Measurements from ENCODE around the gene TMEM219. TPM values are rescaled to one million over a fixed set of nuclear protein-coding genes. Genes with fewer than 3 reads are reported as not detected.

TMEM219 gene, protein sequence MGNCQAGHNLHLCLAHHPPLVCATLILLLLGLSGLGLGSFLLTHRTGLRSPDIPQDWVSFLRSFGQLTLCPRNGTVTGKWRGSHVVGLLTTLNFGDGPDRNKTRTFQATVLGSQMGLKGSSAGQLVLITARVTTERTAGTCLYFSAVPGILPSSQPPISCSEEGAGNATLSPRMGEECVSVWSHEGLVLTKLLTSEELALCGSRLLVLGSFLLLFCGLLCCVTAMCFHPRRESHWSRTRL
- total RNA-seq, result 40.7 and 53.3 TPM in 2 replicates

GRCh38 chr16:29961479-29962343, at the start of gene TMEM219:
TMEM219 (plus strand) TSS chr16:29962079; CDS start chr16:29963144, 1,065 bp downstream.

DNA sequence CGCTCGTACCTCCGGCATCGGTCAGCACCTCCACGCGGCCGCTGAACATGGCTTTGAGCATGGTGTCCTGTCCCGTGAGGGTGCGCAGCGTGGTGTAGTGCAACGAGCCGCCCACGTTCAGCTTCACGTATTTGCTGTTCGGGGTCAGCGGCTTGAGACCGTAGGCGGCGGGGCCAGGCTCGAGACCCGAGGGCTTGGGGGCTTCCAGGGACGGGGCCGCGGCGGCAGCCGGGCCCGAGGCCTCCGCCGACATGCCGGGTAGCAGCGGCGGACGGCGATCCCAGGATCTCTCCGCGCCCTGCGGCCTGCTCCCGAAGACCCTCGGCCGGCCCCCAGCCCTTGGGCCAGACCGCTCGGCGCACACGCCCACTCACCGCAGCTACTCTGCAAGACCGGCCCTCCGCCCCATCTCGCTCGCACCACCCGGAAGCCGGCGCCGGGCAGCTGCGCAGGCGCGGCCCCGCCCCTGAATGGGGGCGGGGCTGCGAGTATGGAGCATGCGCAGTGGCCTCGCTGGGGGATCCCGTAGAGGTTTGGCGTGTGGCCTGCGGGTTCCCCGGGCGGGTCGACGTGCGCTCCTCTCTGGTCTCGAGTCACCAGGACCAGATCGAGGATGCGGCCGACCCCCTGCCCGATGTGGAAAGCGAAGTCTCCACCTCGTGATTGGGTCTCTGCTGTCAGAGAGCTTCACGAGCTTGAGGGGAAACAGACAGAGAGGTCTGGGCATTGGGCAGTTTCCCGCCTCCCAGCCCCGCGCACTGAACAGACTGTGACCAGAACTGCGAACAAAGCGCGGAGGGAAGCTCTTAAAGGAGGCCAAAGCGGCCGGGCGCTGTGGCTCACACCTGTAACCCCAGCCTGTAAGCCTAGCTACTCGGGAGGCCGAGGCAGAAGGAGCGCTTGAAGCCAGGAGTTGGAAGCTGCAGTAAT, 35.8 kb upstream of the TMEM219 start, which contains the start of gene KCTD13:
KCTD13 (minus strand) TSS at position 446 of the 930 bp plus-strand sequence; CDS start at position 253, 193 bp downstream.

DNA sequence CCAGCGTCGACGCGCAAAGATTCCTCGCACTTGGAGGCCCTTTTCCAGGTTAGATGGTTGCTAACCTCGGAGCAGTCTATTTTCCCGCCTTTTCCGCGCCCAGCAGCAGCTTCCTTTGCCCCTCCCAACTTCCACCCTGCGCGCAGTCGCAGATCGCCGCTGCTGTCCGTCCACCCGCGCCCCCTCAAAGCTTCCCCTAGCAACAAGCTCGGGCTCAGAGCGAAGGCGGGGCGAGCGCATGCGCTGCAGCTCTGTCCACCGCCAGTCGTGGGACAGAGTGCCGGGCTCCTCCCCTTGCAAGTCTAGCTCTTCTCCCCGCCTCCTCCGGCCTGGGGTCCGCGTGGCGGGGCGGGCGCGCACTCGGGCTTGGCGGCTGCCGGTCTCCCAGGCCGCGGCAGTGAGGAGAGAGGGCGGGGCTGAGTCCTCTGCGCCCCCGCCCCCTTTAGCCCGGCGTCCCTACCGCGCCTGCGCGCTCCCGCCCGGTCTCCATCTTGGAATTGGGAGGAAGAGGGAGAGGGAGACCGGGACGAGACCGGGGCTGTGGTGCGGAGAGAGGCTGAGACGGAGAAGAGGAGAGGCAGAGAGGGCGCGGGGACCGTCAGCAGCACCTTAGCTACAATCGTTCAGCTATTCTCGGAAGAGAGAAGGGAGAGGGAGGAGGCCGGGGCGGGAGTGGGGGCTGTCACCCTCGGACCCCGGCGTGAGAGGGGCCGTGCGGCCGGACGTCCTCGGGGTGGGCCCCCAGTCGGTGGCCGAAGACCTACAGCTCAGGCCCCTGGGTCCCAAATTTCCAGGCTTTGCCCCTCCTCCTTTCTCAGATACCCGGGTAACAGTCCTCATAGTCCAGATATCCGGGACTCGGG, 11.7 kb downstream of the TMEM219 start, which contains the start of gene TAOK2:
TAOK2 (plus strand) TSS at position 485 of the 863 bp plus-strand sequence. CDS start 3,905 bp downstream, outside the sequence.

DNA sequence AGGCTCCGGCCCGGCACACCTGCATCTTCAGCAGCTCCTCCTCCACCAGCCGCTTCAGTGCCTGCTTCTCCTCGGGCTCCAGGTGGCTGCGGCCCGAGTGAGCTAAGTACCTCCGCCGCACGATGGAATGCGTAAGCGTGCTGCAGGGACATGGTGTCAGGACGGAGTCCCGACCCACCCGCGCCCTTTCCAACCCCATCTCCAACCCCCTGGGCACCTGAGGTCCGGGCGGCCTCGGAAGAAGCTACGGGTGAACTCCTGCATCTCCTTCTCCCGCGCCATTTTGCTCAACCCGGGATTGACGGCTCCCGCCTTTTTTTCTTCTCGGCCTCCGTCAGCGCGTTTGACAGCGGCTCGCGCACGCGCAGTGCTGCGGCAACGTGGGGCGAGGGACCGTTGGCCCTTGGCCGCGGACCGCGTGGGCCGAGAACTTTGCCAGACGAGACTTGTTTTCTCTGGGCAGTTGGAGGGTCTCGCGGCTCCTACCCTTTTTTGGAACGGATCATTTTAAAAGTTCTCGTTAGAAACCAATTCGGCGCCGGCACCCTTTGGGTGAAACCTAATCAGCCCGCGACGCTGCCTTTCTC, 33.5 kb downstream of the TMEM219 start, which contains the start of gene HIRIP3:
HIRIP3 (minus strand) TSS at position 294 of the 587 bp plus-strand sequence; CDS start at position 282, 12 bp downstream.

DNA sequence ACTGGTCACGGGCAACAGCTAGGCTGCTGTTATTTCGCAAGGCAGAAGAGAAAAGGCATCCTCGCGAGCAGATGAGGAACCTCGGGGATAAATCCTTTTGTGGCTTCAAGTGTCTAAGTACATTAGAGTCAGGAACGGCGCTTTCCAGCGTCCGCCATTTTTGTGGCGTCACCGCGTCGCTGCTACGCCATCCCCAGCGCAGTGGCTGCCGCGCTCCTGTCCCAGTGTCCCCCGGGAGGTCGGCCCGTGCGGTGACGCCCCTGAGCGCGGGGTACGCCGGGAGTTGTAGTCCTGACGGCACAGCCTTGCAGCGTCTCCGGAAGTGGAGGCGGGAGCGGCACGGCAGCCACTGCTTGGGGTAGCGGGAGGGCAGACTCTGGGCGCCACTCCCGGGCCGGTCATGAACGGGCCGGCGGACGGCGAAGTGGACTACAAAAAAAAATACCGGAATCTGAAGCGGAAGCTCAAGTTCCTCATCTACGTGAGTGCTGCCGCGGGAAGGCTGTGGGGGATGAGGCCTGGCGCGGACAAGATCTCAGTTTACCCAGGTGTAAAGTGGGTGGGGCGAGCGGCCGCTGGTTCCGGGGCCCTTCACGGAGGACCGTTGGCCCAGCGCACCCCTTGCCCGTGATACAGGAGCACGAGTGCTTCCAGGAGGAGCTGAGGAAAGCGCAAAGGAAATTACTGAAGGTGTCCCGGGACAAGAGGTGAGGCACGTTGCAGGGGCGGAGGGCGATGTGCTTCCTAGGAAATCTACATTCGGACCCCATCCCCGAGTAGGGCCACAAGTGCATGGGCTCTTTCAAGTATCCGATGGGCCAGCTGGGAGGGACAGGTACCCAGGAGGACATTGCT, 34.3 kb downstream of the TMEM219 start, which contains the start of gene INO80E:
INO80E (plus strand) TSS at position 331 of the 855 bp plus-strand sequence; CDS start at position 401, 70 bp downstream.

GRCh38 chr16:30010844-30011713, 49.2 kb downstream of the TMEM219 start, which contains the start of gene DOC2A:
DOC2A (minus strand) TSS chr16:30011027; CDS start chr16:30010222, 805 bp downstream.

Other genes with a start within 250 kb of the TMEM219 start
- gene C16orf54, start 216.1 kb upstream of the TMEM219 start, total RNA-seq, result not detected in 2 replicates
- gene ZG16, start 183.8 kb upstream of the TMEM219 start, total RNA-seq, result not detected in 2 replicates
- 47.0 and 73.7 TPM in 2 replicates for gene KIF22, start 171.3 kb upstream of the TMEM219 start, total RNA-seq
- gene MAZ, start 155.6 kb upstream of the TMEM219 start, total RNA-seq, result 204 and 210 TPM in 2 replicates
- 0.39 and 0.73 TPM in 2 replicates for gene PRRT2, start 149.9 kb upstream of the TMEM219 start, total RNA-seq
- gene PAGR1, start 145.9 kb upstream of the TMEM219 start, total RNA-seq, result 13.6 and 19.9 TPM in 2 replicates
- 246 and 329 TPM in 2 replicates for gene MVP, start 141.6 kb upstream of the TMEM219 start, total RNA-seq
- 57.7 and 65.4 TPM in 2 replicates for gene CDIPT, start 98.9 kb upstream of the TMEM219 start, total RNA-seq
- gene SEZ6L2, start 62.5 kb upstream of the TMEM219 start, total RNA-seq, result 0.73 and 0.98 TPM in 2 replicates
- 2.3 and 4.4 TPM in 2 replicates for gene ASPHD1, start 61.6 kb upstream of the TMEM219 start, total RNA-seq
- 6.2 and 10.2 TPM in 2 replicates for gene KCTD13, start 35.9 kb upstream of the TMEM219 start, total RNA-seq
- 32.3 and 42.2 TPM in 2 replicates for gene TAOK2, start 11.8 kb downstream of the TMEM219 start, total RNA-seq
- 5.9 and 8.2 TPM in 2 replicates for gene HIRIP3, start 33.5 kb downstream of the TMEM219 start, total RNA-seq
- gene INO80E, start 34.2 kb downstream of the TMEM219 start, total RNA-seq, result 18.7 and 21.7 TPM in 2 replicates
- gene DOC2A, start 48.9 kb downstream of the TMEM219 start, total RNA-seq, result 0.20 and 0.37 TPM in 2 replicates
- not detected in 2 replicates for gene C16orf92, start 61.1 kb downstream of the TMEM219 start, total RNA-seq
- not detected in 2 replicates for gene TLCD3B, start 69.2 kb downstream of the TMEM219 start, total RNA-seq
- gene ALDOA, start 103.7 kb downstream of the TMEM219 start, total RNA-seq, result 847 and 985 TPM in 2 replicates
- 182 and 190 TPM in 2 replicates for gene PPP4C, start 113.9 kb downstream of the TMEM219 start, total RNA-seq
- gene TBX6, start 129.8 kb downstream of the TMEM219 start, total RNA-seq, result 0.39 TPM in 1 of 2 replicates, not detected in the other
- gene YPEL3, start 134.1 kb downstream of the TMEM219 start, total RNA-seq, result 6.6 and 9.2 TPM in 2 replicates
- 0.78 and 1.8 TPM in 2 replicates for gene GDPD3, start 151.5 kb downstream of the TMEM219 start, total RNA-seq
- 50.0 and 59.2 TPM in 2 replicates for gene MAPK3, start 161.1 kb downstream of the TMEM219 start, total RNA-seq
- 0.73 and 1.6 TPM in 2 replicates for gene CORO1A, start 221.5 kb downstream of the TMEM219 start, total RNA-seq
- gene BOLA2B, start 231.6 kb downstream of the TMEM219 start, total RNA-seq, result 47.7 and 168 TPM in 2 replicates
- gene SLX1A, start 231.8 kb downstream of the TMEM219 start, total RNA-seq, result 37.5 and 42.6 TPM in 2 replicates
- 2.9 and 5.7 TPM in 2 replicates for gene SULT1A3, start 237.2 kb downstream of the TMEM219 start, total RNA-seq